ENCODE measurements around the gene NSD1. TPM values are rescaled to one million over a fixed set of nuclear protein-coding genes. Genes with fewer than 3 reads are reported as not detected.

Gene NSD1
- total and polyA plus RNA-seq, 2 of the 4 experiments (the other 2 are of a cell fraction), result 7.7 to 31.0 TPM

DNA sequence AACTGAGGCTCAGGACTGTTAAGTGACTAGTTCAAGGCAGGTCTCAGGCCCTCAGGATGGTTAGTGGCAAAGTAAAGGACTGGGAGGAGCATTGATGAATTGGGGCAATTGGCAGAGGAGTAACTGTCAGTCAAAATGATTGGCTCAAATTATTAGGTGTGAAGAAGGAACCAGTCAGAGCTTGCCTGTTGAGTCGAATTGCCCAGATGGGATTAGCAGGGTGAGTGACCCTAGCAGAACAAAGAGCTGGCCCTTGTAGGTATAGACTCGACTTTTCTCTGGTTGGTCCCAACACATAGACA, 2.6 kb upstream of the NSD1 start:
- no peak overlapping the region for H3K27ac ChIP-seq (ENCODE audit: insufficient read depth, low read length)
- H2BK15ac ChIP-seq (ENCODE audit: low read depth, low read length), result peak overlapping the region; percentile 19; the same call in 1 of the 3 replicates
- no peak overlapping the region for H4K5ac ChIP-seq (ENCODE audit: low read depth, low read length)
- H3K9ac ChIP-seq (ENCODE audit: low read depth, low read length), result no peak overlapping the region
- ATAC-seq (ENCODE audit: low read depth) (no peak), DNase-seq (no peak)
- CTCF ChIA-PET, result no interaction called here
- H3K14ac ChIP-seq (replicated peaks; ENCODE audit: low read depth, low read length), result no peak overlapping the region; the same call in 1 of the 2 replicates
- H3K4me1 ChIP-seq (ENCODE audit: control insufficient read depth, insufficient read depth, low read length), result peaks cover 20% of the 10 kb centered on the region
- H2AK5ac ChIP-seq (ENCODE audit: low read depth, low read length), result peak overlapping the region; percentile 18; the same call in 1 of the 2 replicates
- peak overlapping the region; percentile 44; the same call in 1 of the 2 replicates for H3K4ac ChIP-seq (ENCODE audit: low read depth, low read length)
- peak overlapping the region; percentile 20; the same call in 1 of the 2 replicates for H2BK120ac ChIP-seq (ENCODE audit: low read depth, low read length)
- dilution Hi-C loops (cut with HindIII; ENCODE audit: low sequenced_read_pairs, unreplicated experiment) (no loop called here), intact Hi-C loops (cut with micrococcal nuclease) (no loop called here), in situ Hi-C loops (cut with MboI; ENCODE audit: low sequenced_read_pairs) (no loop called here)
- peak overlapping the region; percentile 82 for H2AFZ ChIP-seq (replicated peaks; ENCODE audit: low read length, poor library complexity)
- TF ChIP-seq, protein P1, sequence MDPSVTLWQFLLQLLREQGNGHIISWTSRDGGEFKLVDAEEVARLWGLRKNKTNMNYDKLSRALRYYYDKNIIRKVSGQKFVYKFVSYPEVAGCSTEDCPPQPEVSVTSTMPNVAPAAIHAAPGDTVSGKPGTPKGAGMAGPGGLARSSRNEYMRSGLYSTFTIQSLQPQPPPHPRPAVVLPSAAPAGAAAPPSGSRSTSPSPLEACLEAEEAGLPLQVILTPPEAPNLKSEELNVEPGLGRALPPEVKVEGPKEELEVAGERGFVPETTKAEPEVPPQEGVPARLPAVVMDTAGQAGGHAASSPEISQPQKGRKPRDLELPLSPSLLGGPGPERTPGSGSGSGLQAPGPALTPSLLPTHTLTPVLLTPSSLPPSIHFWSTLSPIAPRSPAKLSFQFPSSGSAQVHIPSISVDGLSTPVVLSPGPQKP (IDR thresholded peaks at IDR 0.05; ENCODE audit: borderline replicate concordance, low read depth, low read length), result no peak
- no peak for TF ChIP-seq MAZ (IDR thresholded peaks at IDR 0.05; ENCODE audit: borderline replicate concordance, low read depth, low read length)
- no peak for TF ChIP-seq POLR2A (IDR thresholded peaks at IDR 0.05; ENCODE audit: low read depth, low read length)
- no peak for TF ChIP-seq MAFK (IDR thresholded peaks at IDR 0.05; ENCODE audit: low read depth, low read length)
- TF ChIP-seq, protein P2, sequence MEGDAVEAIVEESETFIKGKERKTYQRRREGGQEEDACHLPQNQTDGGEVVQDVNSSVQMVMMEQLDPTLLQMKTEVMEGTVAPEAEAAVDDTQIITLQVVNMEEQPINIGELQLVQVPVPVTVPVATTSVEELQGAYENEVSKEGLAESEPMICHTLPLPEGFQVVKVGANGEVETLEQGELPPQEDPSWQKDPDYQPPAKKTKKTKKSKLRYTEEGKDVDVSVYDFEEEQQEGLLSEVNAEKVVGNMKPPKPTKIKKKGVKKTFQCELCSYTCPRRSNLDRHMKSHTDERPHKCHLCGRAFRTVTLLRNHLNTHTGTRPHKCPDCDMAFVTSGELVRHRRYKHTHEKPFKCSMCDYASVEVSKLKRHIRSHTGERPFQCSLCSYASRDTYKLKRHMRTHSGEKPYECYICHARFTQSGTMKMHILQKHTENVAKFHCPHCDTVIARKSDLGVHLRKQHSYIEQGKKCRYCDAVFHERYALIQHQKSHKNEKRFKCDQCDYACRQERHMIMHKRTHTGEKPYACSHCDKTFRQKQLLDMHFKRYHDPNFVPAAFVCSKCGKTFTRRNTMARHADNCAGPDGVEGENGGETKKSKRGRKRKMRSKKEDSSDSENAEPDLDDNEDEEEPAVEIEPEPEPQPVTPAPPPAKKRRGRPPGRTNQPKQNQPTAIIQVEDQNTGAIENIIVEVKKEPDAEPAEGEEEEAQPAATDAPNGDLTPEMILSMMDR (conservative IDR thresholded peaks at IDR 0.05; ENCODE audit: low read depth, low read length), result no peak
- no peak for TF ChIP-seq SMC3 (IDR thresholded peaks at IDR 0.05; ENCODE audit: low read depth, low read length)
- no peak for TF ChIP-seq RFX5 (IDR thresholded peaks at IDR 0.05; ENCODE audit: low read depth, low read length)
- no peak for TF ChIP-seq BHLHE40 (IDR thresholded peaks at IDR 0.05; ENCODE audit: low read depth, low read length)
- TF ChIP-seq RCOR1 (IDR thresholded peaks at IDR 0.05; ENCODE audit: insufficient replicate concordance, low read length), result no peak
- TF ChIP-seq RAD21 (IDR thresholded peaks at IDR 0.05; ENCODE audit: low read length), result no peak
- no peak for TF ChIP-seq FOS (IDR thresholded peaks at IDR 0.05; ENCODE audit: low read depth, low read length)
- no peak for TF ChIP-seq CEBPB (IDR thresholded peaks at IDR 0.05; ENCODE audit: low read depth, low read length)
- no peak for TF ChIP-seq CHD1 (IDR thresholded peaks at IDR 0.05; ENCODE audit: low read depth, low read length)
- no peak for TF ChIP-seq NFE2L2 (IDR thresholded peaks at IDR 0.05; ENCODE audit: low read depth, low read length)
- no peak for TF ChIP-seq MXI1 (IDR thresholded peaks at IDR 0.05; ENCODE audit: borderline replicate concordance, low read depth, low read length)
- peaks cover 8% of the 10 kb centered on the region for H3K36me3 ChIP-seq (ENCODE audit: control insufficient read depth, insufficient read depth, low read length)
- no peak overlapping the region for H3K4me3 ChIP-seq (ENCODE audit: insufficient read depth, low read depth, low read length)
- peaks cover 13 to 14% of the 10 kb centered on the region in 2 experiments for H3K79me1 ChIP-seq (ENCODE audit: low read depth in 1 of 2, low read length in 2 of 2)
- WGBS, 2 experiments (ENCODE audit: extremely low coverage in 2 of 2, insufficient read length in 1 of 2), result no CpG with 5 or more reads among the region's 2 CpGs
- BruUV-seq (replicated peaks), result no TSS peak
- peak overlapping the region; percentile 51 for H2AK9ac ChIP-seq (replicated peaks; ENCODE audit: low read depth, low read length, poor library complexity)
- no peaks in the 10 kb centered on the region for H3K27me3 ChIP-seq (ENCODE audit: control insufficient read depth, insufficient read depth, low read length)
- H3K23ac ChIP-seq (ENCODE audit: low read depth, low read length), result no peak overlapping the region
- peaks cover 27% of the 10 kb centered on the region for H3K9me1 ChIP-seq (ENCODE audit: insufficient read depth, low read length)
- H4K91ac ChIP-seq (ENCODE audit: insufficient read depth, low read depth, low read length), result peak overlapping the region; percentile 31
- H2BK20ac ChIP-seq (ENCODE audit: low read depth, low read length), result peak overlapping the region; percentile 13; the same call in 1 of the 2 replicates
- H3K18ac ChIP-seq (ENCODE audit: low read depth, low read length), result no peak overlapping the region
- POLR2A ChIA-PET (ENCODE audit: unreplicated experiment), result no interaction called here
- 0 out of 4 replicates have a peak overlapping the region, but pooled peaks of 1 of the 2 experiments have one; percentile 44 for H4K8ac ChIP-seq (ENCODE audit: low read depth in 2 of 2, low read length in 2 of 2)
- H3K56ac ChIP-seq (ENCODE audit: extremely low read depth, insufficient read depth, low read length), result no peak overlapping the region
- no peaks in the 10 kb centered on the region for H3K9me3 ChIP-seq (ENCODE audit: control insufficient read depth, insufficient read depth, low read length)
- H2BK5ac ChIP-seq (ENCODE audit: low read depth, low read length, poor library complexity, severe bottlenecking), result peak overlapping the region; percentile 27
- no peaks in the 10 kb centered on the region for H4K20me1 ChIP-seq (ENCODE audit: insufficient read depth, low read length)
- no peak overlapping the region for H3K4me2 ChIP-seq (ENCODE audit: low read depth, low read length)

Data from IMR-90 (cell line).